Central memory CD4-positive, alpha-beta T cell (primary cell): ENCODE measurements around the gene SMARCD1.
A peak's percentile ranks its signal among the peaks of the same experiment; 100 is the strongest.

Source experiments
- DNase-seq: peaks from one replicate; pipeline ENCODE4 v3.0.0; 2022

Gene SMARCD1

DNA sequence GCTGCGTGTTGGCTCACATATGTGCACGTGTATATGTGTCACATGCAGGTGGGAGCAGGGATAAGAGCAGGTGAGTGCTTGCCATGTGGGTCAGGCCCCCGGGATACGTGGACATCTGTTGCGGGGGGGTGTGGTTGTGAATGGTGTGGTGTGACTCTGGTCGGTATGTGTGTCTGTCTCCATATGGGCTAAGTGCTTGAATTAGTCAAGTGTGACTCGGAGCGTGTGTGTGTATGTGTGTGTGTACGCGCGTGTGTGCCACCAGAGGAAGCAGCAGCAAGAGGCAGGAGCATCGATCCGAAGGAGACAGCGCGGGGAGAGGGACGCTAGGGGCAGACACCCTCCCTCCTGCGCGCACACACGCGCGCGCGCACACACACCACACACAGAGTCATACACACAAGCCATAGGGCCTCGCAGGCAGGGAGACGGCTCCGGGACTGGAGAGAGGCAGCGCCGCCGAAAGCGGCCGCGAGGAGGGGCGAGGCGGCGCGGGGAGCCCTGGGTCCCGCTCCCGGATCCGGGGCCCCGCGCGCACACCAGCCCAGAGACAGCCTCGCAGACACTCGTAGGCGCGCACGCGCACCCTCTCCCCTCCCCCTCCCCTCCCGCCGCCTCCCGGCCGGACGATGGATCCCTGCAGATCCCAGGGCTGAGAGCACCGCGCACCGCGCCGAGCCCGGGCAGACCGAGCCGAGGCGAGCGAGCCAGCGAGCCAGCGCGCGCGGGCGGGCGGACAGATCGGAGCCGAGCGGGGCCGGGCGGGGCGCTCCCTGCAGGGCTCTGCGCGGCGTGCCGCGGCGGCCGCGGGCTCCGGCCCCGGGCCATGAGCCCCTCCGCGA, 27.9 kb upstream of the SMARCD1 start, which contains the start of gene ASIC1:
ASIC1 (plus strand) TSS at position 597 of the 842 bp plus-strand sequence. CDS start 1,171 bp downstream, outside the sequence.
- peak; percentile 20 for DNase-seq

DNA sequence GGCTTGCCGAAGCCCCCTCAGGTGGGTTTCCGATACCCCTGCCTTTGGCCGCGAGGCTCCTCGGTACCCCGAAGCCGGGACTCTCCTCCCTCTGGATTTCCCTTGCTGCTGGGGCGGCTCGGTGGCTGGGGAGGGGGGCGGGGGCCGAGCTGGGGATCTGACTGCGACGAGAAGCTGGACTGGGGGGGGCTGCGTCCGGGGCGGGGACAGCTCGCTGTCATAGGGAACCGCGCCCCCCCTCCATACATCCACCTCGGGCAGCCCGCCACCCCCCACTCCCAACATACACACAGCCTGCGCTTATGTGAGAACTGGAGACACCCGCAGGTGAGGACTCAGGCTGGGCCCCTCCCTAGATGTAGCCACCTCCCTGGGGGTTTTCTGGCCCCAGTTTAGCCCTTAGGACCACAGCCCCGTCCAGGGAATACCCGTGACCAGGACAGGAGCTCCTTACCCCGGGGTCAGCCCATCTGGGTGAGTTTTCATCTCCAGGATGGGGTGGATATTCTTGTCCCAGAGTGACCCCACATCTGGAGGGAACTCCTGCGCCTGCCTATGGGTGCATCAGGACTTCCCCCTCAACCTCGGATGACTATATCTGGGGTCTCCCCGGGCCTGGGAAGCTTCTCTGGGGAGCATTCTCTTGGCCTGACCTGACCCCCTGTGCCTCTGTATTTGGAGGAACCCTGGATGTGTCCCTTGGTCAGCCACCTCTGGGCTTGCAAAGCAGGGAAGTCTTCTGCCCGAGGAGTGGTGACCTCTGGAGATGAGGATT, 27.1 kb upstream of the SMARCD1 start:
- DNase-seq = no peak

DNA sequence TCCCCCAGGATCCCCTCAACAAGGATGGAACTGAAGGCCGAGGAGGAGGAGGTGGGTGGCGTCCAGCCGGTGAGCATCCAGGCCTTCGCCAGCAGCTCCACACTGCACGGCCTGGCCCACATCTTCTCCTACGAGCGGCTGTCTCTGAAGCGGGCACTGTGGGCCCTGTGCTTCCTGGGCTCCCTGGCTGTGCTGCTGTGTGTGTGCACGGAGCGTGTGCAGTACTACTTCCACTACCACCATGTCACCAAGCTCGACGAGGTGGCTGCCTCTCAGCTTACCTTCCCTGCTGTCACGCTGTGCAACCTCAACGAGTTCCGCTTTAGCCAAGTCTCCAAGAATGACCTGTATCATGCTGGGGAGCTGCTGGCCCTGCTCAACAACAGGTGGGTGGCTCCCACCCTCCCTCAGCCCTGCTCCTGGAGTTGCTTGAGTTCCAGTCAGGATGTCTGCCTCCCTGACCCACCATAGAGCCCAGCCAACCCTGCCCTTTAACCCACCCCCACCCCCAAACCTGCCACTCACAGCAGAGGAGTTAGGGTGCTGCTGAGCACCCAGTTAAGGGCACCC, 26.3 kb upstream of the SMARCD1 start:
- no peak for DNase-seq

DNA sequence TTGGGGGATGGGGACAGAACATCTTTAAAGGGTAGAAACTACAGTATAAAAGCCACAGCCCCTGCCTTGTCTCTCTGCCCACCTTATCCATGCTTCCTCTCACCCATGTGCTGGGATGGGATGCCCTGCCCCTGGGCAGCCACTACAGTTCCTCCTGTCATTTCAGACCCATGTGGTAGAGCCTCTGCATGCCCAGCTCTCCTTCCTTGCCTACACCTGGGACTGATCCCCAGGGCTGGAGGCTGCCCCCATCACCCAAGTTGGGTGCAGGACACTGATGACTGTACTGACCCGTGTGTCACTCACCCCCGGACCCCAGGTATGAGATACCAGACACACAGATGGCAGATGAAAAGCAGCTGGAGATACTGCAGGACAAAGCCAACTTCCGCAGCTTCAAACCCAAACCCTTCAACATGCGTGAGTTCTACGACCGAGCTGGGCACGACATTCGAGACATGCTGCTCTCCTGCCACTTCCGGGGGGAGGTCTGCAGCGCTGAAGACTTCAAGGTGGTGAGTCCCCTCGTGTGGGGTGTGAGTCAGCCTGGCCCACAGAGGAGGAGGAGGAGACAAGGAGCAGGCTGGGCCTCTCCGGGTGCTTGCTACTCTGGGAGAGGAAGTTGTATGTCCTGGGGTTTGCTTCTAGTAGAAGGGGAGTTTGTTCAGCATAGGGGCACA, 25.6 kb upstream of the SMARCD1 start:
- DNase-seq = no peak

DNA sequence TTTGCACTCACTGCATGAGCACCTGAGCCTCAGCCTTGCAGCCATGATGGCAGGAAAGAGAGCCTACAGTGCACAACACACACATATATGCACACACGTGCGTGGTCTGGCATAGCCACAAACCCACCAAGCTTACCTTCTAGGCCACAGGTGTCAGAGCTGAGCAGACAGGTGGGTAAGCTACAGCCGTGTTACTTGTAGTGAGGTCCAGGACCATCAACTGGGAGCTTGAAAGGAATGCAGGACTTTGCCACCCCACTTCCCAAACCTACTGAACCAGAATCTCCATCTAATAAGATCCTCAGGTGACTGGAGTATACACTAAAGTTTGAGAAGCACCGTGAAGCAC, 25.0 kb upstream of the SMARCD1 start:
- DNase-seq = no peak

DNA sequence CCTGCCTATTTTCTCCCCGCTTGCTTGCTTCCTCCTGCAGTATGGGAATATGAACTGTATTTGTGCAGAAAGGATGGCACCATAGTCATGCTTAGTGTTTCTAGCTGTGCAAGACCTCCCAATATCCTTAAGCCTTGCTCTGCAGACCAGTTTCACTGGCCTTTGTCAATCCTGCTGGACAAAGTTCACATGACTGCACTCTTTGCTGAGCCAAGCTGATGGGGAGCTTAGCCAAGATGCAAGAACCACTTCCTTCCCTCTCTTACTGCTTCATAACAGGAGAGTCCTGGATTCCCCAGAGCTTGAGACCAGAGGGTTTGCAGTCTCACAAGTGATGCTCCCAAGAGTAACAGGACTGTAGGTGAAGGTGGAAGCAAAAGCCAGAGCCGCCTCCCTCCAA, 24.0 kb upstream of the SMARCD1 start:
- DNase-seq = no peak

DNA sequence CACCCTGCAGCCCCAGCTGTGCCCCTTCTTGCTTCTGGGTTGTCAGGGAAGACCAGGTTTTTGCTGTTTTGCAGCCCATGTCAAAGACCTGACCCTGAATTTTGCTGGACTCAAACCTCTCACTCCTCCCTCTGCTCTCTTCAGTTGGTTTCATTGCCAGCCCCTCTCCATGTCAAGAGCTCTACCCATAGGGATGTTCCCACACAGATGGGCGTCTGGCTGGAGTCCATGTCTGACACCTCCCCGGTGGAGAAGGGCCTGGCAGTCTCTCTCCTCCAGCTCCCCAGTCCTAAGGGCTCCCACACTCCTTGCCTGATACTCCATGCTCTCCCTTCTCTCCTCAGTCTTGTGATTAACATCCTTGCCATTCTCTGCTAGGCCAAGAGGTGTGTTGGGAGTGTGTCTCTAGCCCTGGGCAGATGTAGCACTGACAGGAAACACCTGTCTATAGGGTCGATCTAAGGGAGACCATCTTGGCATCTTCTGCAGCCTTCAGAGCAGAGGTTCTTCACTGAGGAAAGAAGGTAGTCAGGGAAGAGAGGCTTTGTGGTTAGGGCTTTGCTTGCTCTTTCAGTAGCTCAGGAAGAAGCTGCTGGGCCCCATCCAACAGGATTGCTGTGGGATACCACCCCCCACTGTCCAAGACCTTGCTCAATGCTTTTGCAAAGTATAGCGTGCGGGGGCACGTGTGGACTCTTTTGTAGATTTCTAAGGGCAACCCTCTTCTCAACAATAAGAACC, 23.0 kb upstream of the SMARCD1 start:
- no peak for DNase-seq

DNA sequence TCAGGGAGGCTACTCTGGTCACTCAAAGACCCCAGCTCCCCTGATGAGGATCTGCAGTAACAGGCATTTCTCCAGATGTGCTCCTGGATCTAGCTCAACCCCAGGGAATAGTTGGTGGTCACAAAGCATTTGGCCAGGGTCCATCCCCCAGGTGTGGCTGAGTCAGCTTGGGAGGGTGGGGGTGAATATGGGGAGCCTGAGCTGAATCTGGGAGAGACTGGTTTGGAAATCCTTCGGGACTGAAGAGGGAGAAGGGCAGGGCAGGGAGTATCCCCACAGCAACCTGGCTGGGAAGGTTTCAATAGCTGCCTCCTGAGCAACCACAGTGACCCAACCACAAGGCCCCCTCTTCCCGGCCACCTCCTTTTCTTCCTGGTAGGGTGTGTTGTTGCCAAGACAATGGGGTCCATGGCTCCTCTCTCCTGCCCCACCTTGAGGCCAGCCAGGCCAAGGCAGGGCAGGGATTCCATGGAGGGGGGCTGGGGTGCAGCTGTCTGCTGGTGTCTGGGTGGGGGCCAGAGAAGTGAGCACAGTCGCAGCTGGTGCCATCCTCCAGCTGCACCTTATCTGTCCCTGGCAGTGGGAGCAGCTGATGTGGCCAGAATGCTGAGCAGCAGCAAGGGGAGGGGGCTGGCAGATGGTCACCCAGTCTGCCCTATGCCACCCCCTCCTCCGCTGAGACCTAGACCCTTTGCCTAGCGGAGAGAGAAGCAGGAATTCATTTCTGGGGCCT, 22.2 kb upstream of the SMARCD1 start:
- no peak for DNase-seq

DNA sequence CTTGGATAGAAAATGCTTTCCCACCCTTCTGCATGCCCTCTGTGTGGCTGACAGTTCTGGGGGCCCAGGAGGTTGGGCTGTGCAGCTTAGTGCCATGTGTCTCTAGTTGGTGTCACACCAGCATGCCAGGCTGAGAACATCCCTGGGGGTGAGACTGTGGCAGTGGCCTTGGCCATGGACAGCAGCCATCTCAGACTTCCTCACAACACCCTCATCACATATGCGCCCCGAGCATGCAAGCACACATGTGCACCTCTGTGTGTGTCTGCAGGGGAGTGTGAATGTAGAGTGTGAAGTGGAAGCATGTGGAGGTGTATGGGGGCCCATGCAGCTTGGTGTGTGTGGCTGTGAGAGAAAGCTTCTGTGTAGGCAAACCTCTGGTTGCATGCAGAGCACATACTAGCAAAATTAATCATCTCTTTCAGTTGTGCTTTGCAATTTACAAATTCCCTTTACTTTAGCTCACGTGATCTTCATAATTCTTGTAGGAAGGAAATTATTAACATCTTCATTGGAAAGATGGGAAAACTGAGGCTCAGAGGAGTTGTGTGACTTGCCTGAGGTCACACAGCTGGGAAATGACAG, 19.3 kb upstream of the SMARCD1 start:
- DNase-seq = no peak

DNA sequence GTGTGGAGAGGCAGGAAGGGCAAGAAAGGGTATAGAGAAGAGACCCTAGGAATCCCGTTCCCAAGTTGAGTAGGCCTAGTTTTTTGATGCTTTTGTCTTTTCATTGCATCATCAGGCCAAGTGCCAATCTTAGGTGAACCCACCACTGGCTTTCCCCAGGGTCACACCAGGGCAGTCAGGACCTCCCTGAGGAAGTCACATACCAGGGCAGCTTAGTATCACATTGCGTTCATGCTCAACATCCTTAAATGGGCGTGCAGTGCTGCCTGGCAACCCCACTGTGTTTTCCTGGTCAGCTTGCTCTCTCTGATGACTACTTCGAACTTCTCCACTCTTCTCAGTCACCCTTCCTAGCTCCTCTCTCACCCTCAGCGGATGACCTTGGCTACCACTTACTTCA, 18.7 kb upstream of the SMARCD1 start:
- DNase-seq = no peak

DNA sequence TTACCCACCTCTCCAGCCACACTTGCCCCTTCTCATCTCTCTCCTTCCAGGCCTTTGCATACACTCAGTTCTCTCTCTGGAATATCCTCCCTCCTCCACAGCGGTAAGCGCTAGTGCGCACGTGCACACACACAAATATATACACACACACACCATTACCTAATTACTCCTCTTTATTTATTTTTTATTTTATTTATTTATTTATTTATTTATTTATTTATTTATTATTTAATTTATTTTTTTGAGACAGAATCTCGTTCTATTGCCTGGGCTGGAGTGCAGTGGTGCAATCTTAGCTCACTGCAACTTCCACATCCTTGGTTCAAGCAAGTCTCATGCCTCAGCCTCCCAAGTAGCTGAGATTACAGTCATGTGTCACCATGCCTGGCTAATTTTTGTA, 16.1 kb upstream of the SMARCD1 start:
- DNase-seq = no peak

DNA sequence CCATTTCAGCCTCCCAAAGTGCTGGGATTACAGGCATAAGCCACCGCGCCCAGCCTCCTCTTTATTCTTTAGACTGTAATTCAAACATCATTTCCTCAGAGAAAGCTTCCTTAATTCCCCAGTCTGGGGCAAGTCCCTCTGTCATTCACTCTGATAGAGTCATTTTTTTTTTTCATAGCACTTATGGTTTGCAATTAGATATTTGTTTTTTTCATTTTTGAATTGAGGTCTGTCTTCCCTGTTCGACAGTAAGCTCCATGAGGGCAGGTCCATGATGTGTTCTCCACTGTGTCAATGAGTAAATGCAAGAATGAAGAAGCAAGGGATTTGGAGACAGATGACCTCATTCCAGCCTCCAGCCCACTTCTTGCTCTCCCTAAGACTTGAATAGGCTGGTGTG, 15.6 kb upstream of the SMARCD1 start:
- no peak for DNase-seq

DNA sequence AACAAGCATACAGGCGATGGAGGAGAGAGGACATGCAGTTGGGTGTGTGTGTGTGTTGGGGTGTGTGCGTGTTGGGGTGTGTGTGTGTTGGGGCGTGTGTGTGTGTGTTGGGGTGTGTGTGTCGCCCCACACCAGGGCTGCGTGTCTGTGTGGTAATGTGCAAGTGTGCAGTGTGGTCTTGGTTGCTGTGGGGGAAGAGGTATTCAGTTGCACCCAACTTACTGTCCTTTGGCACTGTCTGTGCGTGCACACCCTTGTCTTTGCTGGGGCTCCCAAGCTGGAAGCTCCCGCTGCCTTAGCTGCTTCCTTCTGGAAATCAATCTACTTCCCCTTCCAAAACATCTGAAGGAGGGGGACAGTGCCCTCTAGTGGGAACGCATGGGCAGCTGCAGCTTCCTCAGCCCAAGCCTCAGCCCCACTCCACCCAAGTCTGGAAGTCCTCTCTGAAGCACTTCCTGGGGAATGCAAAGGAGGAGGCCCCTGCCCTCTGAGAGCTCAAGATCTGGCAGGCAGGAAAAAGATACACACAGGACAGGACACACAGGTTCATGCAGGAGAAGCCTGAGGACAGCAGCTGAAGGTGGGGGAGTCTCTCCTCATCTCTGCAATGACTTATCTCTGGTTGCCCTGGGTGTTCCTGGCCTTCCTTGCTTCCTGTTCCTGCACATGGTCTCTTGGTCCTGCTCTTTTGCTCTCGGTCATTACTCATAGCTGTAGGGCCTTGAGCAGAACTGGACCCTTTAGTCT, 14.7 kb upstream of the SMARCD1 start:
- peak; percentile 41 for DNase-seq

DNA sequence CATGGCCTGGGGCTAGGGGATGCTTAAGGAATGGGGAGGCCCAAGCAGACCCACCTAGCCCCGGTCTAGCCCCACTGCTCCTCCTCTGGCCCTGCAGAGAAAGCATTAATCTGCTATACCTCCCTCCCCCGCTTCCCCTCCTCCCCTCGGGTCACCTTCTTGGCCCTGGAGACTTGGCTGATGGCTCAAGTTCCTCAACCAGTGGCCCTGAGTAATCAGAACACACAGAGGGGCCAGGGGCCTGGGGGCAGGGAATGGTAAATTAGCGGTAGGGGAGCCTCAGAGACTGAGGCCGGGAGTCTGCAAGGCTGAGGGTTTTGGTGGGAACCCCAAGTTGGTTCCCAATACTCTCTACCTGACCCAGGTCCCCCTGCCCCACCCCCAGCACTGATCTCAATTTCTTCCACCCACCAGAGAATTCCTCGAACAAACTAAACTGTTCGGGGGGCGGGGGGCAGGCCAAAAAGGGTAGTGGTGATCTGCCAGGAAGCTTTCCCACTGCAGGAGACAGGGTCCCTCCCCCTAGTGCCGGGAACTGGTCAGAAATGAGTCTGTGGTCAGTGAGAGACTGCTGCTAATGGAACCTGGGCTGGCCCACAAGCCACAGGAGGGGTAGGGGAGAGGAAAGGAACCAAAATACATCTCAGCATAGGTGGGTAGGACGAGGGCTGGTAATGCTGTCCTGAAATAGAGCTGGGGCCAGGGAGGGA, 12.8 kb upstream of the SMARCD1 start:
- no peak for DNase-seq

DNA sequence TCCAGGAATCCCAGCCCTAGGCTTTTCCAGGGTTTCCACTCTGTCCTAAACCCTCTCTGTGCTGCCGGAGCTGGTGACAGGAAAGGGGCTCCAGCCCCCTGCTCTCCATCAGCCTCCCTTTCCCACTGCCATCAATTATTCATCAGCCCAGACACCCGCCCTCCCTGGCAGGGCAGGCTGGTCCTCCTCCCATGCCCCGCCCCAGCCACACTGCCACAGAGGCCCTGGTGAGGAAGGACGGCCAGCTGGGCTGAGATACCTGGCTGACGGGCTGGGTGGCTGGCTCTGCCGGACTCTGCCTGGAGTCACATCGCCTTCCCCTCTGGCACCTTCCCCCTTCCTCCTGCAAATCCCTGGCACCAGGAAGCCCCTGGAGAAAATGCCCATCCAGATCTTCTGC, 11.9 kb upstream of the SMARCD1 start:
- DNase-seq = no peak

DNA sequence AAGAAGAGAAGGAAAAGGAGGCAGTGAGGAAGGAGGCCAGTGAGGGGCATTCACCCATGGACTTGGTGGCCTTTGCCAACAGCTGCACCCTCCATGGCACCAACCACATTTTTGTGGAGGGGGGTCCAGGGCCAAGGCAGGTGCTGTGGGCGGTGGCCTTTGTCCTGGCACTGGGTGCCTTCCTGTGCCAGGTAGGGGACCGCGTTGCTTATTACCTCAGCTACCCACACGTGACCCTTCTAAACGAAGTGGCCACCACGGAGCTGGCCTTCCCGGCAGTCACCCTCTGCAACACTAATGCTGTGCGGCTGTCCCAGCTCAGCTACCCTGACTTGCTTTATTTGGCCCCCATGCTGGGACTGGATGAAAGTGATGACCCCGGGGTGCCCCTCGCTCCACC, 11.4 kb upstream of the SMARCD1 start:
- DNase-seq = no peak

DNA sequence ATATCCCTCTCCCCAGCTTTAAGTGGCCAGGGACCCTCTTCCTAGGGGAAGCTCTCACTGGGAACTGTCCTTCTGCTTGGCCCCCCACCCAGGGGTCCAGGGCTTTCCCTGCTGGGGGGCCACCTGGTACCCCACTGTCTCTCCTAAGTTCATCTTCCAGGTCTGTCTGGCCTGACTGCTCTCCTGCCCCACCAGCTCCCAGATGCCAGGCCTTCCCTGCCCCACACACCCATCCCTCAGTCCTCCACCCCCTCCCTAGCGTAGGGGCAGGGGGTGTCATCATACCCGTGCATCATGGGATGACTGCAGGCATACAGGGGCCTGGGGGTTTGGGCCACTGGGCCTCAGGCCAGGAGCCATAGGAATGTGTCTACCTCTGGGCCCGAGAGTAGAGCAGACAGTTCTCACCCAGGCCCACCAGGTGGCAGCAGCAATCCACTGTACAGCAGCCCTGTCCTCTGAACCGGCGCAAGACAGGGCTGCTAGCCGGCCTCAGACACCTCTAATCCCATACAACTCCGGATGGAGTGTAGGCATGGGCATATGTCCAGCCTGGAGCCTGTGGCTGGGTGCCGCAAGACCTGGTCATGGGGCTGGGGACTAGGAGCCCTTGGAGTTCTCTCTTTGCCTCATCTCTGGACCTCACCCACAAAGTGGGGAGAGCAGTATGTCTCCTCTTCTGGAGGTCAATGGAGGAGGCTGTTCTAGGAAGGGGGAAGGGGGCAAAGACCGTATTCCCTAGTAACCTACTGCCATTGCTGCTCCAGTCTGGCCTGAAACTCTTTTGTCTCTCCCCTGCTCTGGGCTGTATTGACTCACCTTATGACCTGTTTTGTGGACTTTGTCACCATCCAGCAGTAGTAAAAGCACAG, 10.0 kb upstream of the SMARCD1 start:
- peak; percentile 59 for DNase-seq

DNA sequence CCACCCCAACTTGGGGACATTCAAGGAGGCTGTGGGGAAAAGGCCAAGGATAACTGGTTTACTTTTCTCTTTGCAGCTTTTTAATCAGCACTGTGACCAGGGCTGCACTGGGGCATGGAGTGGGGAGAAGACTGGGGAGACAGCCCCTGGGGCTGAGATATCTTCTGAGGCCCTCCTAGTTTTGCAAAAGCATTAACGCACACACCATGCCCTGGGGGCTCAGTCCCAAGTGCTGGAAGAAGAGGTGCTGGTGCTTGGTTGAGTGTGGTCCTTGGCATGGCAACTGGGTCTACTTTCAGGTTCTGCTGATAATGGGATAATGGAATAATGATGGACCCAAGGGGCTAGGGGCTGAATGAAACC, 9.4 kb upstream of the SMARCD1 start:
- DNase-seq = no peak

DNA sequence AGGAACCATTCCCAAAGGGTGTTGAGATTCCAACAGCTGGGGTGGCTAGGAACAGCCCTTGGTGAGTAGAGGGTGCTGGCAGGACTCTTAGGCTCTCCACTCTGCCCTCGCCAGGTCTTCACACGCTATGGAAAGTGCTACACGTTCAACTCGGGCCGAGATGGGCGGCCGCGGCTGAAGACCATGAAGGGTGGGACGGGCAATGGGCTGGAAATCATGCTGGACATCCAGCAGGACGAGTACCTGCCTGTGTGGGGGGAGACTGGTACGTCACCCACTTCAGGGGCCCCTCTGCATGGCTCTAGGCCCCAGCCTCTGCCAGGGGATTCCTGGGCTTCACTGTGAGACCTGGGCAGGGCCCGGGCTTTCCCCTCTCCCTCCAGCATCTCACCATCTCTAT, 8.0 kb upstream of the SMARCD1 start:
- DNase-seq = no peak
